Hematopoietic multipotent progenitor cell treated with erythropoietin and hydrocortisone succinate and interleukin-3 and kit ligand, for 17 days (in vitro differentiated cells): ENCODE data around the gene LPP.
"Not testable (repeated sequence)": the region's sequence is repeated elsewhere in the genome, so short reads cannot be mapped to it uniquely, and the experiment has no call there.

ENCODE experiments used
- DNase-seq: peaks from one replicate; pipeline ENCODE4 v3.0.0-alpha.2; 2015; ENCODE audit warnings: low spot score

The LPP gene

GRCh38 chr3:188594139-188594538 is 440.2 kb downstream of the LPP start:
- DNase-seq, result no peak

GRCh38 chr3:188595890-188596376 is 442.0 kb downstream of the LPP start:
- no peak for DNase-seq

- DNase-seq, result no peak
Observed at GRCh38 chr3:188598894-188599293, 444.9 kb downstream of the LPP start.

- no peak for DNase-seq
Observed at GRCh38 chr3:188602111-188602510, 448.2 kb downstream of the LPP start.

- no peak for DNase-seq
Observed at GRCh38 chr3:188602620-188603019, 448.7 kb downstream of the LPP start.

GRCh38 chr3:188604651-188605050 is 450.7 kb downstream of the LPP start:
- no peak for DNase-seq

- no peak for DNase-seq
Observed at GRCh38 chr3:188605231-188605630, 451.3 kb downstream of the LPP start.

GRCh38 chr3:188605905-188606304 is 451.9 kb downstream of the LPP start:
- no peak for DNase-seq

GRCh38 chr3:188607805-188608315 is 453.9 kb downstream of the LPP start:
- no peak for DNase-seq

- no peak for DNase-seq
Observed at GRCh38 chr3:188608401-188608800, 454.4 kb downstream of the LPP start.

GRCh38 chr3:188613721-188614120 is 459.8 kb downstream of the LPP start:
- DNase-seq, result not testable (repeated sequence)

GRCh38 chr3:188617270-188617669 is 463.3 kb downstream of the LPP start:
- DNase-seq, result no peak

- DNase-seq, result no peak
Observed at GRCh38 chr3:188617988-188618701, 464.2 kb downstream of the LPP start.

GRCh38 chr3:188620752-188621151 is 466.8 kb downstream of the LPP start:
- DNase-seq, result no peak

GRCh38 chr3:188624384-188624783 is 470.4 kb downstream of the LPP start:
- DNase-seq, result no peak

- DNase-seq, result no peak
Observed at GRCh38 chr3:188624828-188625227, 470.9 kb downstream of the LPP start.

- no peak for DNase-seq
Observed at GRCh38 chr3:188627652-188628051, 473.7 kb downstream of the LPP start.

- DNase-seq, result no peak
Observed at GRCh38 chr3:188631291-188632010, 477.5 kb downstream of the LPP start.

- no peak for DNase-seq
Observed at GRCh38 chr3:188633206-188633605, 479.2 kb downstream of the LPP start.

- no peak for DNase-seq
Observed at GRCh38 chr3:188634285-188634684, 480.3 kb downstream of the LPP start.

GRCh38 chr3:188635258-188636042 is 481.5 kb downstream of the LPP start:
- DNase-seq, result no peak

GRCh38 chr3:188636292-188636691 is 482.3 kb downstream of the LPP start:
- DNase-seq, result not testable (repeated sequence)
